IMR-90 (cell line): ENCODE measurements around the gene NTSR1. TPM values are rescaled to one million over a fixed set of nuclear protein-coding genes. Genes with fewer than 3 reads are reported as not detected.

Experiments used
- CEBPB ChIP-seq: IDR thresholded peaks from 2 replicates; pipeline ENCODE4 v1.6.1; 2012; ENCODE audit warnings: low read depth, low read length, improper control_type of control experiment
- NFE2L2 ChIP-seq: fragments of 150-350 bp; IDR thresholded peaks from 2 replicates; pipeline ENCODE4 v1.6.1; 2016; ENCODE audit warnings: low read depth, mild to moderate bottlenecking, low read length
- RFX5 ChIP-seq: IDR thresholded peaks from 2 replicates; pipeline ENCODE4 v1.8.0; 2012; ENCODE audit warnings: low read depth, mild to moderate bottlenecking, low read length, moderate library complexity
- polyA plus RNA-seq, 3 experiments: library from polyadenylated mRNA; depleted of rRNA; stranded (reverse); fragments of >200 nt; gene quantifications; 2 replicates each; pipeline ENCODE4 v1.2.3, GENCODE V29; 2012; ENCODE audit warnings: low replicate concordance in 1 of 3
- total RNA-seq: library from RNA; depleted of rRNA; stranded (reverse); fragments of >200 nt; gene quantifications from 2 replicates; pipeline ENCODE4 v1.2.3, GENCODE V29; 2012
- TF ChIP-seq, protein P1 (sequence below): fragments of 150-350 bp; IDR thresholded peaks from 2 replicates; pipeline ENCODE4 v1.6.1; 2016; ENCODE audit warnings: low read depth, mild to moderate bottlenecking, low read length, moderate library complexity, borderline replicate concordance

The NTSR1 gene
- total and polyA plus RNA-seq, 2 of the 4 experiments (the other 2 are of a cell fraction): 0.54 to 1.8 TPM

DNA sequence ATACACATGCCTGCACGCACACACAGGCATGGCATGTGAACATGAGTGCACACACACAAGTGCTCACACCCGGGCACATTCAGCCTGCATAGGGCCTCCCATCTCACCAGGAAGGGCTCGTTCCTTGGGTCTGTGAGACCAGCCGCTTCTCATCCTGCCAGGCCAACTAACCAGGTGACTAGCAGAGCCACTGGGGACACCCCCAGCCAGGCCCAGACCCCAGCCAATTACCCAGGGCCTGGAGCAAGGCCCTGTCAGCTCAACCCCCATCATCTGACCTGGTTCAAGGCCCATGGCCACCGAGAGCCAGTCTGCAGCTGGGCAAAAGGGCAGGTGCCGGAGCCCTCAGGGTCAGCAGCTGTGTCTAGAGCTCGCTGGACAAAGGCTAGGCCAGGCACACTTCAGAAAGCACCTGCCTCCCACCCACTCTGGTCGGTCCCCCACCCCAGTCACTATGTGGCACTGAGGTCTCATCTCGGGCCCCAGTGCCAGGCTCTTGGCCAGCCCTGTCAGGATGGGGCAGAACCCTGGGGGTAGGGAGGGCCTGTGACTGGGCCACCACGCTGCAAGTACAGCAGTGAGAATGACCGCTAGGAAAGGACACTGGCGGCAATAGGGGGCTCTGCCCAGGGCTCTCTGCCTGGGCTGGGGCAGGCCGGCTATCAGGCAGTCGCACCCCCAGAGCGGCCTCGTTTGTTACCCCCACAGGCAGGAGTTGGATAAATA is 60.9 kb downstream of the NTSR1 start (continued):
- TF ChIP-seq CEBPB (no peak), RFX5 (no peak), NFE2L2 (no peak)
- TF ChIP-seq, protein P1, sequence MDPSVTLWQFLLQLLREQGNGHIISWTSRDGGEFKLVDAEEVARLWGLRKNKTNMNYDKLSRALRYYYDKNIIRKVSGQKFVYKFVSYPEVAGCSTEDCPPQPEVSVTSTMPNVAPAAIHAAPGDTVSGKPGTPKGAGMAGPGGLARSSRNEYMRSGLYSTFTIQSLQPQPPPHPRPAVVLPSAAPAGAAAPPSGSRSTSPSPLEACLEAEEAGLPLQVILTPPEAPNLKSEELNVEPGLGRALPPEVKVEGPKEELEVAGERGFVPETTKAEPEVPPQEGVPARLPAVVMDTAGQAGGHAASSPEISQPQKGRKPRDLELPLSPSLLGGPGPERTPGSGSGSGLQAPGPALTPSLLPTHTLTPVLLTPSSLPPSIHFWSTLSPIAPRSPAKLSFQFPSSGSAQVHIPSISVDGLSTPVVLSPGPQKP: no peak
